MM.1S (cell line): ENCODE results near the gene VEZF1.
"Not testable (repeated sequence)": the region's sequence is repeated elsewhere in the genome, so short reads cannot be mapped to it uniquely, and the experiment has no call there.

Source experiments
- DNase-seq: peaks from one replicate; pipeline ENCODE4 v3.0.0-alpha.2; 2015
- H2AFZ ChIP-seq: fragments of 300-600 bp; sonication (generic); 2 replicates; pipeline ENCODE4 v1.6.0; 2016; ENCODE audit warnings: antibody characterized with exemption, low read length
- H3F3A ChIP-seq: fragments of 300-600 bp; sonication (generic); 2 replicates; pipeline ENCODE4 v1.6.1; 2016; ENCODE audit warnings: mild to moderate bottlenecking, antibody characterized with exemption, low read length, moderate library complexity, mixed read lengths; ENCODE audit not compliant: insufficient read depth
- H3K27ac ChIP-seq: fragments of 300-600 bp; sonication (generic); 2 replicates; pipeline ENCODE4 v1.5.1; 2016; ENCODE audit warnings: mild to moderate bottlenecking, low read length
- H3K27me3 ChIP-seq: fragments of 300-600 bp; sonication (generic); replicated peaks from 2 replicates; pipeline ENCODE4 v1.6.0; 2016; ENCODE audit warnings: low read length; ENCODE audit not compliant: insufficient read depth
- H3K36me3 ChIP-seq: fragments of 300-600 bp; sonication (generic); replicated peaks from 2 replicates; pipeline ENCODE4 v1.6.1; 2016; ENCODE audit warnings: mild to moderate bottlenecking, low read length, mixed read lengths; ENCODE audit not compliant: insufficient read depth
- H3K4me1 ChIP-seq: fragments of 300-600 bp; sonication (generic); 2 replicates; pipeline ENCODE4 v1.6.1; 2016; ENCODE audit warnings: low read length, mixed read lengths
- H3K4me2 ChIP-seq: fragments of 300-600 bp; sonication (generic); 2 replicates; pipeline ENCODE4 v1.6.0; 2016; ENCODE audit warnings: low read depth, low read length
- H3K4me3 ChIP-seq: fragments of 300-600 bp; sonication (generic); 2 replicates; pipeline ENCODE4 v1.5.1; 2016; ENCODE audit warnings: low read length, mixed read lengths
- H3K79me2 ChIP-seq: fragments of 300-600 bp; sonication (generic); 2 replicates; pipeline ENCODE4 v1.6.1; 2016; ENCODE audit warnings: mixed run types, low read length, mixed read lengths
- H3K9ac ChIP-seq: fragments of 300-600 bp; sonication (generic); 2 replicates; pipeline ENCODE4 v1.6.1; 2016; ENCODE audit warnings: low read length, mixed read lengths
- H3K9me2 ChIP-seq: fragments of 300-600 bp; sonication (generic); replicated peaks from 2 replicates; pipeline ENCODE4 v1.6.1; 2016; ENCODE audit warnings: mild to moderate bottlenecking, low read length, mixed read lengths; ENCODE audit not compliant: insufficient read depth
- H3K9me3 ChIP-seq: fragments of 300-600 bp; sonication (generic); replicated peaks from 2 replicates; pipeline ENCODE4 v1.6.1; 2016; ENCODE audit warnings: mild to moderate bottlenecking, low read length, mixed read lengths; ENCODE audit not compliant: insufficient read depth
- H4K20me1 ChIP-seq: fragments of 300-600 bp; sonication (generic); 2 replicates; pipeline ENCODE4 v1.6.1; 2016; ENCODE audit warnings: mild to moderate bottlenecking, low read length, moderate library complexity, mixed read lengths; ENCODE audit not compliant: insufficient read depth
- CTCF ChIP-seq: fragments of 300-600 bp; sonication (generic); IDR thresholded peaks from 2 replicates; pipeline ENCODE4 v1.5.1; 2016; ENCODE audit warnings: antibody characterized with exemption, low read length, mixed read lengths
- EZH2 ChIP-seq: fragments of 300-600 bp; sonication (generic); optimal IDR thresholded peaks from 2 replicates; pipeline ENCODE3; 2017; ENCODE audit warnings: low read depth, mild to moderate bottlenecking, antibody characterized with exemption, low read length, mixed read lengths
- EZH2phosphoT487 ChIP-seq: fragments of 300-600 bp; sonication (generic); IDR thresholded peaks from 2 replicates; pipeline ENCODE4 v1.6.1; 2018; ENCODE audit warnings: antibody characterized with exemption, low read length

The VEZF1 gene

DNA sequence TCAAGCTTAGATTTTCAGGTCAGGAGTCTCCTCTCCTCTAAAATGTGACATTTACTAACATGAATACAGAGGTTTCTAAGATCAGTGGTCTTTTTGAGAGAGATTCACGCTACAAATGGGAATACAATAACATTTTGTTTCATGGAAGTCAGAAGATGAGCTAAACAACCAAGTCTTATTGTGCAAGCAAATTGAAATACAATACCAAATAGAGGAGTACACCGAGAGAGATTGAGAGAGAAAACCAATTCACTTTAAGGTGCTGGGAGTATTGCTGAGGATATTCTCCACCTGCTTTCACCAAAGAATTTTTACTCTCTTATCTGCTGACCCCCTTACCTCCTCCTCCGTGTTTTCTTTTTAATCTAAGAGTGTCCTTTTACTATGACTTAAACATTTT, 11.5 kb downstream of the VEZF1 start:
- Histone ChIP-seq H3K9me2 (no peaks in the 10 kb centered on the region), H2AFZ (no peak overlapping the region), H3K79me2 (no peaks in the 10 kb centered on the region), H3K36me3 (peaks cover 6% of the 10 kb centered on the region; the same call in 1 of the 2 replicates), H3F3A (no peaks in the 10 kb centered on the region), H3K4me2 (no peak overlapping the region), H4K20me1 (no peaks in the 10 kb centered on the region; the same call in 1 of the 2 replicates), H3K4me3 (no peak overlapping the region), H3K4me1 (no peaks in the 10 kb centered on the region), H3K9me3 (no peaks in the 10 kb centered on the region), H3K9ac (no peak overlapping the region), H3K27ac (no peak overlapping the region), H3K27me3 (no peaks in the 10 kb centered on the region)
- TF ChIP-seq EZH2 = no peak
- TF ChIP-seq EZH2phosphoT487 = no peak
- TF ChIP-seq CTCF = no peak
- no peak for DNase-seq

DNA sequence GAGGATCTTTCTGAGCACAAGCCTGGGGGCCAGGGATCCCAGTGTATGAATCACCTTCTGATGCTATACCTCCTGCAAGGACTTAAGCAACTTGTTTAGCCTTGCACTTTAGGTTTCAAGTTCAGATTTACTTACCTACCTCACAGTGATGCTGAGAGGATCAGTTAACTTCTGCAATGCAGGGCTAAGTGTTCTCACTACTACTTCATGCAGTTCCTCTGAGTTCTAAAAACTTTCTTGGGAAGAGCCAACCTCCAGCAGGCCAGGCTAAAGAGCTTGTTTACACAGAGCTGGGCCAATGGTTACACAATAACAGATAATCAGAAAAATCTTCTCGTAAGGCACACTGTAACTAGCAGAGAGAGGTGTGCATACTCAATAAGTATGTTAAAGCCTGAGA, 13.0 kb downstream of the VEZF1 start:
- Histone ChIP-seq H3K79me2 (no peaks in the 10 kb centered on the region), H3K4me2 (no peak overlapping the region), H3K9ac (no peak overlapping the region), H3K4me1 (no peaks in the 10 kb centered on the region), H3K27ac (no peak overlapping the region), H3K27me3 (no peaks in the 10 kb centered on the region), H3F3A (no peaks in the 10 kb centered on the region), H3K36me3 (peaks cover 6% of the 10 kb centered on the region; the same call in 1 of the 2 replicates), H2AFZ (no peak overlapping the region), H3K9me2 (no peaks in the 10 kb centered on the region), H3K4me3 (no peak overlapping the region), H4K20me1 (no peaks in the 10 kb centered on the region), H3K9me3 (no peaks in the 10 kb centered on the region)
- no peak for DNase-seq
- TF ChIP-seq EZH2phosphoT487 (no peak), EZH2 (no peak), CTCF (no peak)

GRCh38 chr17:57974053-57974824, 13.8 kb downstream of the VEZF1 start:
- H4K20me1 ChIP-seq, H3K9ac ChIP-seq, H3K36me3 ChIP-seq, H3F3A ChIP-seq, H3K79me2 ChIP-seq, H3K27ac ChIP-seq, H3K4me1 ChIP-seq, H3K4me2 ChIP-seq, H2AFZ ChIP-seq, H3K9me3 ChIP-seq, H3K9me2 ChIP-seq, DNase-seq, H3K4me3 ChIP-seq, H3K27me3 ChIP-seq: not testable (repeated sequence)

DNA sequence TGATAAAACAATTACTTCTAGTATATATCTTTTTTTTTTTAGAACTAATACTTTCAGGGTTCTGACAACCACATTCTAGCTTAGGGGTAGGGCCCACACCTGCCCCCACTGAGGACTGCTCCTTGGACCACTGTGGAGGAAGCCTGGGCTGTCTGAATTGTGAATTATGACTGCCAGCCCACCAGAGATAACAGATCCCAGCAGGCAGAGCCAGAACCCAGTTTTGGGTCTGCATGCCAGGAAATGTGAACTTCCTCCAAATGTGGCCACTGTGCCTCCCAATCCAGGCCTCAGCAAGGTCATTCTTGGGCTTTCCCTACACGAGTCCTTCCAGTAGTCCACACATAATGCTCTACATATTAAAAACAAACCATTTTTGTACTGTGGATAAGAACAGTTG, 15.9 kb downstream of the VEZF1 start:
- Histone ChIP-seq H3K79me2 (no peaks in the 10 kb centered on the region), H3F3A (no peaks in the 10 kb centered on the region), H3K36me3 (no peaks in the 10 kb centered on the region; the same call in 1 of the 2 replicates), H3K9me3 (no peaks in the 10 kb centered on the region), H3K9me2 (no peaks in the 10 kb centered on the region), H3K4me1 (no peaks in the 10 kb centered on the region), H4K20me1 (no peaks in the 10 kb centered on the region), H3K27ac (no peak overlapping the region), H3K4me2 (no peak overlapping the region), H3K27me3 (peaks cover 8% of the 10 kb centered on the region; the same call in 1 of the 2 replicates), H3K9ac (no peak overlapping the region), H2AFZ (no peak overlapping the region), H3K4me3 (no peak overlapping the region)
- no peak for DNase-seq
- no peak for TF ChIP-seq EZH2
- TF ChIP-seq EZH2phosphoT487 = no peak
- TF ChIP-seq CTCF = no peak
